ENCODE data around the gene HYI.
"Not testable (repeated sequence)": the region's sequence is repeated elsewhere in the genome, so short reads cannot be mapped to it uniquely, and the experiment has no call there.

Gene HYI

DNA sequence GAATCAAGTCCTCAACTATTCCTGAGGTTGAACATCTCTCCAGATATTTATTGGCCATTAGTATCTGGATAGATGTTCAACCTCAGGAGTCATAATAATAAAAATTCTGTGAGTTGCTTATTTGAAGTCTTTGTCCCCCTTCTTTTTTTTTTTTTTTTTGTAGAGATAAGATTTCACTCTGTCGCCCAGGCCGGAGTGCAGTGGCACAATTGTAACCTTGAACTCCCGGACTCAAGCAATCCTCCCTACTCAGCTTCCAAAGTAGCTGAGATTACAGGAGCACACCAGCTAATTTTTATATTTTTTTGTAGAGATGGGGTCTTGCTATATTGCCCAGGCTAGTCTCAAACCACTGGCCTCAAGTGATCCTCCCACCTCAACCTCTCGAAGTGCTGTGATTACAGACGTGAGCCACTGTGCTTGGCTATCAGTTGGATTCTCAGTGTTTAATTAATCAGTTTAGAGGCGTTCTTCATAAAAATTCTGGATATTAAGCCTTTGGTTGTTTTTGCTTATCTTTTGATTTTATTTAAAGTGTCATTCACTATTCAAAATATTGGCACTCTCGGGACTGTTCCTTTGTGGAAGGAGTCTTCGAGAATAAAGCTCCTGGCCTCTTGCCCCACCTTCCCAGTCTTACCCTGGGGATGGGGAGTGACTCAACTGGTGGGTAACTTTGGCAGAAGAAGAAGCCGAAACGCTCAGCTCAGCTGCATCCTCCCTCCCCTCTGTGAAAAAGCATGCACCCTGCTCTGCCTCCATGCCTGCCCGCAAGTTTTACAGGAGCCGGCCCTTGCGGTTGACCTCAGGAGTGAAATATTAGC lies 11.2 kb upstream of the HYI start:
- peak; percentile 44 for DNase-seq (ENCODE audit: low read depth)

GRCh38 chr1:43463479-43463878 lies 9.7 kb upstream of the HYI start:
- no peak for DNase-seq (ENCODE audit: low read depth)

DNA sequence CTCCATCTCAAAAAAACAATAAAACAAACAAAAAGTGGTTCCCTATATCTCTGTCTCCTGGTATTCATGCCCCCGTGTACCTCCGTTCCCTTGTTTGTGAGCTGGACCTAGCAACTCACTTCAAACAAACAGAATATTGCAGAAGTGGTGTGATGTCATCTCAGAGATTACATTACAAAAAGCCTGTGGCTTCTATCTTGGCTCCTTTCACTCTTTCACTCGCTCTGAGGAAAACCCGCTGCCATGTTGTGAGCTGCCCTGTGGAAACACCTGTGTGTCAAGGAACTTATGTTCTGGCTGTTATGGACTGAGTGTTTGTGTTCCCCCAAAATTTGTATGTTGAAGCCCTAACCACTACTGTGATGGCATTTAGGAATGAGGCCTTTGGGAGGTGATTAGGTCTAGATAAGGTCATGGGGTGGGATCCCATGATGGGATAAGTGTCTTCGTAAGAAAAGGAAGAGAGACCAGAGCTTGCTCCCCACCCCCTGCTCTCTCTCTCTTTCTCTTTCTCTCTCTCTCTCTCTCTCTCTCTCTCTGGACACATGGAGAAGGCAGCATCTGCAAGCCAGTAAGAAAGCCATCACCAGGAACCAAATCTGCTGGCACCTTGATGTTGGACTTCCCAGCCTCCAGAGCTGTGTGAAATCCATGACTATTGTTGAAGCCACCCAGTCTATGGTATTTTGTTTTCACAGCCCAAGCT lies 7.4 kb upstream of the HYI start:
- DNase-seq (ENCODE audit: low read depth), result peak; percentile 74

GRCh38 chr1:43458379-43458778 lies 4.6 kb upstream of the HYI start:
- DNase-seq (ENCODE audit: low read depth), result not testable (repeated sequence)

GRCh38 chr1:43455213-43455889 lies 1.6 kb upstream of the HYI start:
- no peak for DNase-seq (ENCODE audit: low read depth)

DNA sequence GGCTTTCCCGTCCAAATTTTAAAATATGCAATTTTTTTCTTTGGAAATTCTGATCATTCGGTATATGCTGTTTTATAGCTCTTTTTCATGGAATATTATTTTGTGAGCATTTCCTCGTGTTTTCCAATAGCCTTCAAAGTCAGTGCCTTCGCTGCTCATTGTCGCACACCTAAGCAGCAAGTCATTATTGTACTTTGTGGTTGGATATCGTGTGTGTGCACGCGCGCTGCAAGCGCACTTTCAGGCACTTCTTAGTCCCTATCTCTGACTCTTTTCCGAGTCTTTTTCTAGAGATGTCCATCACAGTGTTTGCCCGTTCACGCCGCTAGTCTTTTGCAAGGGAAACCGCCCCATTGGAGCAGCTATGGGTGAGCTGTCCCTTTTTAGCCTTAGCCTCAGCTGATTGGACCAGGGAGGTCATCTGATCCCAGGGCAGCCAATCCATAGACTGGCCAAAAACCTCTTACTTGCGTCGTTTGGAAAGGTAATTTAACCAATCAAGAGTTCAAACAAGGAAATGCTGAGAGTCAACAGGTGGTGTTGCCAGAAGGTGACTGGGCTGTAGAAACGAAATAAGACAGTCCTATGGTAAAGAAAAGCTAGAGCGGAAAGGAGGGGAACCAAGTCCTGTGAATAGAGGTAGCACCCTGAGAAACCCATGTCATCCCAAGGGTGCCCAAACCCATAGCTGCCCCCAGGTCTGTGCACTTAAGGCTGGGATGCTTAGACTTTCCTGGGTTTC lies 710 bp upstream of the HYI start:
- peak; percentile 91 for DNase-seq (ENCODE audit: low read depth)

DNA sequence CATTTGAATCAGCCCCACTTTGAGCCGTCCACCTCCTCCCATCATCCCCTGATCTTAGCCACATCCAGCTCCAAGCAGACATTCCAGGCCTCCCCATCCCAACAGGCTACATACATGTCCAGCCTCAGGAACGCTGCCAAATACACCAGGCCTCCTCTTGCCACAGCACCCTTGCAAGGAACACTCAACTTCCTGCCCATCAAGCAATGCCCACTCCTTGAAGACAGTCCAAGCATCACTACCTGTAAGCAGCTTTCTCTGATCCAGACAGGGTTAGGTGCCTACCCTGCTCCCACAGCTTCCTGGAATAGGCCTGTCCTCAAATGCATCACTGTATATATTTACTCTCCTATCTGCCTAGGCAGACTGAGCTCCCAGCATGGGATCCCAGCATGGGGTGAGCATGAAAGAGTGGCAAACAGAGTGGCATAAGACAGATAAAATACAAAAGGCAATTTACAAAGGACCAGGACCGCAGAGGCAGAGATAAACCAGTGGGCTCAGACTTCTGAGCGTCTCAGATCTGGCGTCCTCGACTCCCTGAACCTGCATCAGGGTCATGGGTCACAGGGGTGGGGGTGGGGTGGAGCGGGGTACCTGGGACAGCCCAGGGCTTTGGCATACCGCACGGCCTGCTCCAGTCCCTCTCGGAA lies 816 bp downstream of the HYI start:
- DNase-seq (ENCODE audit: low read depth), result peak; percentile 81

DNA sequence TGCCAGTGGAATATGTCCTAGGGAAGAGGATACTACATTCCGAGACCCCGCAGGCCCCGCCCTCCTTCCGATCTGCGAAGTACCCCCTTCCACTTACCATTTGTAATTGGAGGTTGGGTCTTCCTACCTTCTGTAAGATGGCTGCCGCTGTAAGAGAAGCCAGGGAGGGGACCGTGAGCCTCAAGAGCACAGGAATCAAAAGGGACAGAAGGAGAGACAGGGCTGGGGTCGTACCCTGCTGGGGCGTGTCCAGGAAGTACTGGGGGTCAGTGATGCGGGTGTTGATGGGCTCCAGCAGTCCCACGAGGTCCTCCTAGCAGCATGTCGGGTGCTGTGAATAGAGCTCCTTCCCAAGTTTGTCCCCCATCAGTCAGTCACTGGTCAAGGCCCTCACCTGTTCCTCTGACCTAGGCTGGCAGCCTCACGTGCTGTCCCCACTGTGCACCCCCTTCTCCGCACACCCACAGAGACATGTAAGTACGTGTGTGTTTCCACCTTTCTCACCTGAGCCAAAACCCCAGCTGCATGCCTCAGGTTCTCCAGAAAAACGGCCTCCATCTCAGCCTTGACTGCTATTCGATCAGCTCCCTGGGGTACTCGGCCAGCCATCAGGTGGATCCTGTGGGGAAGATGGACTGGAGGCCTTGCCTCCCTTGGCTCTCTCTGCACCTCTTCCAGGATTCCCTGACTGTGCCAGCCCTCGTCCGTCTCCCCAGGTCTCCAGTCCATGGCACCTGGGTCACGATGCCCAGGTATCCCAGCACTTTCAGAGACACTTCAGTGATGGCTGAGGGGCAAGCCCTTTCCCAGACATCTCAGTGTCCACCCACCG lies 1.8 kb downstream of the HYI start:
- DNase-seq (ENCODE audit: low read depth), result no peak

GRCh38 chr1:43451157-43451591 lies 2.6 kb downstream of the HYI start:
- DNase-seq (ENCODE audit: low read depth), result no peak

GRCh38 chr1:43450251-43450941 lies 3.3 kb downstream of the HYI start:
- no peak for DNase-seq (ENCODE audit: low read depth)

GRCh38 chr1:43449708-43450069 lies 4.0 kb downstream of the HYI start:
- no peak for DNase-seq (ENCODE audit: low read depth)

- no peak for DNase-seq (ENCODE audit: low read depth)
These were observed 4.6 kb downstream of the HYI start for GRCh38 chr1:43448955-43449707.

- no peak for DNase-seq (ENCODE audit: low read depth)
These were observed 5.6 kb downstream of the HYI start for GRCh38 chr1:43447891-43448708.

GRCh38 chr1:43446881-43447835 lies 6.6 kb downstream of the HYI start:
- no peak for DNase-seq (ENCODE audit: low read depth)

DNA sequence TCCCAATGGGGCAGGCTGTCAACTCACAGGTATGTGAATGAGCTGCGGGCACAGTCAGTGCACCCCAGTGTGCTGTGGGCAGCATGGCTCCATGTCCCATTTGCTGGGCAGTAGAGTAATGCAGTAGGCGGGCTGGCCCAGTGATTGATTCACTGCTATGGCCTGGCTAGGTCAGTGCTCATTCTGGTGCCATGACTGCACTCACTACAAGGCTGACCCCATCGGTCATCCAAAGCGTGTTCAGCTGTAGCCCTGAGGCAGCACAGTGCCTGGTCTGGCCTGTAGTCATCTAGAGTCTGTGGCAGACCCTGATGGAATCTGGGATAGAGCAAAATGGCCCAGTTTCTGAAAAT lies 7.4 kb downstream of the HYI start:
- no peak for DNase-seq (ENCODE audit: low read depth)

DNA sequence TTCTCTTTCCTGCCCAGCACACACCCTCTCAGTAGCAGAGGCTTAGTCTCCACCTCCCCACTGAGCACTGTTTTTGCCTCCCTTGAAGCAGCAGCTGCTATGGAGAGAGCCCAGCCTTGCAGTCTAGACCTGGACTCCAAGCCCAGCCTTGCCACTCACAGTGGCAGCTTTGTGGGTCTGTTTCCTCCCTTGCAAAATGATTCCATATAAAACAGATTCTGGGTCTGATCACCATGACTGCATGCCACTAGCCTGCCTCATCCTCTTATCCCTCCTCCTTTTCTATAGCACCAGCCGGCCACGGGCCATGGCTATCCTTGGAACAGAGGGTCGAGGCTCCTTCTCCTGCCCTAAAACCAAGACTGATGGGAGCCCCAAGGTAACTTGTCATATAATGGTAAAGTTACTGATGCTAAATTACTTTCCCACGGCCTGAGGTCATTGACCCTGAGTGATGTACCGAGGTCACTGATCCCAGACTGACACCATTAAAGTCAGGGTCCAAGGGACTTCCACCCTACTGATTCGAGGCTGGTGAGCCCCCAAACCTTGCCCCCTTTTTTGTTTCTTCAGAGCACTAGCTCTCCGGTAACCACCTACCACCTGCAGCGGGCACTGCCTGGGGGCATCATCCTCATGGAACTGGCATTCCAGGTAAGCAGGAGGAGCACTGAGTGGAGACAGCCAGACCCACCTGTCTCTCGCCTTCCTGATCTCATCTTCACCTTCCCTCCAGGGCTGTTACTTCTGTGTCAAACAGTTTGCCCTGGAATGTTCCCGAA lies 7.9 kb downstream of the HYI start:
- no peak for DNase-seq (ENCODE audit: low read depth)

DNA sequence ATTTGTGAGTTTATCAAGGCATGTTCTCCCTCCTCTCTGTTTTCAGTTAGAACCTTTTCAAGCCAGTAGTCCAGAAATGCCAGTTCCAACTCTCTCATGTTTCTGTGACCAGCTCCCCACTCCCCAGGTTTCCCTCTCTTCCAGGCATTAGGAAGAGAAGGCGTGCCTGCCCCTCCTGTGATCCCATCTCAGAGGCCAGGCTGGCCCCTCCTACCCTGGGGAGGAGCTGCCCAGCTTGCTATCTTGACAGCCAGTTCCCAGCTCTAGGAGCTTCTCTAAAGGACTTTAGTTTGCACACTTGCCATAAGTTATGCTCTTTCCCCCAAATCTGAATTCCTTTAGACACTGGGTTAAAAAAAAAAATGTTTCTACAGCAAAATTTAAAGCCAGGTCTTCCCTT lies 8.9 kb downstream of the HYI start:
- DNase-seq (ENCODE audit: low read depth), result no peak

Measured in amniotic epithelial cell (primary cell).